NCI-H510A (cell line): ENCODE data around the gene NTM.

Experiments used
- DNase-seq: peaks from one replicate; lab custom pipeline; 2025; lab: John Stamatoyannopoulos, UW

NTM gene

GRCh38 chr11:131373095-131373725 is 2.8 kb downstream of the NTM start:
- DNase-seq = no peak

GRCh38 chr11:131373756-131374155 is 3.3 kb downstream of the NTM start:
- DNase-seq = no peak

- no peak for DNase-seq
Measured at GRCh38 chr11:131375421-131375820, 5.0 kb downstream of the NTM start.

- no peak for DNase-seq
Measured at GRCh38 chr11:131375915-131376314, 5.5 kb downstream of the NTM start.

- DNase-seq = no peak
Measured at GRCh38 chr11:131378931-131379330, 8.5 kb downstream of the NTM start.

GRCh38 chr11:131385763-131386390 is 15.5 kb downstream of the NTM start:
- DNase-seq = no peak

GRCh38 chr11:131386408-131386807 is 16.0 kb downstream of the NTM start:
- no peak for DNase-seq

- DNase-seq = no peak
Measured at GRCh38 chr11:131388030-131388429, 17.6 kb downstream of the NTM start.

GRCh38 chr11:131389582-131389981 is 19.2 kb downstream of the NTM start:
- no peak for DNase-seq

GRCh38 chr11:131391176-131391575 is 20.8 kb downstream of the NTM start:
- DNase-seq = no peak

GRCh38 chr11:131392528-131393255 is 22.3 kb downstream of the NTM start:
- DNase-seq = no peak

- DNase-seq = no peak
Measured at GRCh38 chr11:131393691-131394090, 23.3 kb downstream of the NTM start.

- no peak for DNase-seq
Measured at GRCh38 chr11:131397675-131398074, 27.3 kb downstream of the NTM start.

GRCh38 chr11:131402040-131402439 is 31.6 kb downstream of the NTM start:
- DNase-seq = no peak

- no peak for DNase-seq
Measured at GRCh38 chr11:131404010-131404409, 33.6 kb downstream of the NTM start.

- DNase-seq = no peak
Measured at GRCh38 chr11:131408025-131408640, 37.7 kb downstream of the NTM start.

- DNase-seq = no peak
Measured at GRCh38 chr11:131409345-131409744, 38.9 kb downstream of the NTM start.

- no peak for DNase-seq
Measured at GRCh38 chr11:131411636-131412035, 41.2 kb downstream of the NTM start.

GRCh38 chr11:131412061-131412460 is 41.6 kb downstream of the NTM start:
- DNase-seq = no peak

- no peak for DNase-seq
Measured at GRCh38 chr11:131413217-131413616, 42.8 kb downstream of the NTM start.

- no peak for DNase-seq
Measured at GRCh38 chr11:131418189-131418588, 47.8 kb downstream of the NTM start.

GRCh38 chr11:131421066-131421855 is 50.8 kb downstream of the NTM start:
- DNase-seq = no peak
